ENCODE results near the gene PDGFB. TPM values are rescaled to one million over a fixed set of nuclear protein-coding genes. Genes with fewer than 3 reads are reported as not detected.

Gene PDGFB
- total RNA-seq, 1 experiment from 2014 or later = 13.1 TPM

DNA sequence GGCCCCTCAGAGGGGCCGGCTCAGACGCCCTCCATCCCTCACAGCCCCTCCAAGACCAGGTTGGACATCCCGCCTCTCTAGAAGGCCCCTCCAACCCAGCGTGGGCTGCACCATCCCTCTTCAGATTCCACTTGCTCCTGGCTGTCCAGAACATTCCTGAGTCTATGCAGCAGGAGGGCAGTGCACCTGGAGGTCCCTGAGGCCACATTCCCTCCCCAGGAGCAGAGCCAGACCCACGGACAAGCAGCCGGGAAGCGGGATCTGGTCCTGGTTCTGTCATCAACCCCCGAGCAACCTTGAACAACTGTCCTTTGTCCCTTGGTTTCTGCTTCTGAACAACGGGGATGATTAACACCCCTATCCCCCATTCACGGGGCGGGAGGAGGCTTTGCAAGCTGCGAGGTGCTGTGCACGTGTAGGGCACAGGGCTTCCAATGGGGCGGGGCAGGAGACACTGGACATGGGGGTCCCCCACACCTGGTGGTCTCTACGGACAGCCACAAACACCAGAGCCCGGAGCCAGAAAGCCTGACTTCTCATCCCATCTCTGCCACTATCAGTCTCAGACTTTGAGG is 13.2 kb upstream of the PDGFB start (continued):
- TF ChIP-seq, protein P1, sequence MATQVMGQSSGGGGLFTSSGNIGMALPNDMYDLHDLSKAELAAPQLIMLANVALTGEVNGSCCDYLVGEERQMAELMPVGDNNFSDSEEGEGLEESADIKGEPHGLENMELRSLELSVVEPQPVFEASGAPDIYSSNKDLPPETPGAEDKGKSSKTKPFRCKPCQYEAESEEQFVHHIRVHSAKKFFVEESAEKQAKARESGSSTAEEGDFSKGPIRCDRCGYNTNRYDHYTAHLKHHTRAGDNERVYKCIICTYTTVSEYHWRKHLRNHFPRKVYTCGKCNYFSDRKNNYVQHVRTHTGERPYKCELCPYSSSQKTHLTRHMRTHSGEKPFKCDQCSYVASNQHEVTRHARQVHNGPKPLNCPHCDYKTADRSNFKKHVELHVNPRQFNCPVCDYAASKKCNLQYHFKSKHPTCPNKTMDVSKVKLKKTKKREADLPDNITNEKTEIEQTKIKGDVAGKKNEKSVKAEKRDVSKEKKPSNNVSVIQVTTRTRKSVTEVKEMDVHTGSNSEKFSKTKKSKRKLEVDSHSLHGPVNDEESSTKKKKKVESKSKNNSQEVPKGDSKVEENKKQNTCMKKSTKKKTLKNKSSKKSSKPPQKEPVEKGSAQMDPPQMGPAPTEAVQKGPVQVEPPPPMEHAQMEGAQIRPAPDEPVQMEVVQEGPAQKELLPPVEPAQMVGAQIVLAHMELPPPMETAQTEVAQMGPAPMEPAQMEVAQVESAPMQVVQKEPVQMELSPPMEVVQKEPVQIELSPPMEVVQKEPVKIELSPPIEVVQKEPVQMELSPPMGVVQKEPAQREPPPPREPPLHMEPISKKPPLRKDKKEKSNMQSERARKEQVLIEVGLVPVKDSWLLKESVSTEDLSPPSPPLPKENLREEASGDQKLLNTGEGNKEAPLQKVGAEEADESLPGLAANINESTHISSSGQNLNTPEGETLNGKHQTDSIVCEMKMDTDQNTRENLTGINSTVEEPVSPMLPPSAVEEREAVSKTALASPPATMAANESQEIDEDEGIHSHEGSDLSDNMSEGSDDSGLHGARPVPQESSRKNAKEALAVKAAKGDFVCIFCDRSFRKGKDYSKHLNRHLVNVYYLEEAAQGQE (IDR thresholded peaks at IDR 0.05; ENCODE audit: low read depth) = no peak
- no peak for TF ChIP-seq SRF (IDR thresholded peaks at IDR 0.05; ENCODE audit: low read depth)
- no peak for TF ChIP-seq SP1 (IDR thresholded peaks at IDR 0.05; ENCODE audit: low read depth)
- TF ChIP-seq ZFX (IDR thresholded peaks at IDR 0.05) = no peak

DNA sequence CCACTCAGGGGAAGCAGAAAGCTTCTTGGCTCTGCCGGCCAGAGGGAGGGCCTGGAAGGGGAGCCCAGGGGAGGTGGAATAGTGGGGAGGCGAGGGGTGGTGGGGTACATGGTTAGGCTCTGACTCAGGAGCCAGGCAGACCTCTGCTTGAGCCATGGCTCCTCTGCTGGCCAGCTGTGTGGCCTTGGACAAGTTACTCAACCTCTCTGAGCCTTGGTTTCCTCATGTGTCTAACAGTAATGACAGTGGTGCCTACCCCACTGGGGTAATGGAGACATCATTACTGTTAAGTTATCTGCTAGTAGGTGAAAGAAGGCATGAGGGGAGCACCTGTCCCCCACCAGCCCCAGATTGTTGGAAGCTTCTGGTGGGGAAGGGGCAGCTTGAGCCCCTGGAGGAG is 12.2 kb upstream of the PDGFB start:
- DNase-seq (ENCODE audit: low read depth, low spot score) = no peak
- CTCF ChIA-PET = no interaction called here
- ATAC-seq = no peak
- Histone ChIP-seq H3K27me3 (ENCODE audit: insufficient read depth, low read length) (no peaks in the 10 kb centered on the region), H2AFZ (ENCODE audit: low read depth, low read length, poor library complexity, severe bottlenecking) (no peak overlapping the region), H3K27ac (ENCODE audit: low read depth, low read length) (no peak overlapping the region), H3K9me2 (ENCODE audit: insufficient read depth) (no peaks in the 10 kb centered on the region), H3K36me3 (ENCODE audit: control insufficient read depth in 1 of 2, insufficient read depth in 2 of 2, low read length in 2 of 2) (no peaks in the 10 kb centered on the region), H4K20me1 (ENCODE audit: insufficient read depth) (no peaks in the 10 kb centered on the region), H3K9ac (ENCODE audit: low read length) (no peak overlapping the region), H3K4me3 (replicated peaks in 1 of 2; ENCODE audit: low read depth in 1 of 2, low read length in 2 of 2) (no peak overlapping the region), H3K4me2 (ENCODE audit: low read length) (no peak overlapping the region), H3K79me2 (ENCODE audit: insufficient read depth, low read length) (no peaks in the 10 kb centered on the region), H3K4me1 (ENCODE audit: control insufficient read depth in 1 of 2, insufficient read depth in 2 of 2, low read length in 2 of 2) (peaks cover 34 to 48% of the 10 kb centered on the region in 2 experiments), H3K9me3 (ENCODE audit: control insufficient read depth in 1 of 2, insufficient read depth in 1 of 2, low read depth in 1 of 2, low read length in 2 of 2) (peaks cover 4 to 5% of the 10 kb centered on the region in 2 experiments; a peak in 1 of 4 replicates)
- POLR2A ChIA-PET = no interaction called here
- intact Hi-C loops (cut with micrococcal nuclease) = no loop called here
- no peak for TF ChIP-seq EZH2 (IDR thresholded peaks at IDR 0.05)
- TF ChIP-seq, protein P2, sequence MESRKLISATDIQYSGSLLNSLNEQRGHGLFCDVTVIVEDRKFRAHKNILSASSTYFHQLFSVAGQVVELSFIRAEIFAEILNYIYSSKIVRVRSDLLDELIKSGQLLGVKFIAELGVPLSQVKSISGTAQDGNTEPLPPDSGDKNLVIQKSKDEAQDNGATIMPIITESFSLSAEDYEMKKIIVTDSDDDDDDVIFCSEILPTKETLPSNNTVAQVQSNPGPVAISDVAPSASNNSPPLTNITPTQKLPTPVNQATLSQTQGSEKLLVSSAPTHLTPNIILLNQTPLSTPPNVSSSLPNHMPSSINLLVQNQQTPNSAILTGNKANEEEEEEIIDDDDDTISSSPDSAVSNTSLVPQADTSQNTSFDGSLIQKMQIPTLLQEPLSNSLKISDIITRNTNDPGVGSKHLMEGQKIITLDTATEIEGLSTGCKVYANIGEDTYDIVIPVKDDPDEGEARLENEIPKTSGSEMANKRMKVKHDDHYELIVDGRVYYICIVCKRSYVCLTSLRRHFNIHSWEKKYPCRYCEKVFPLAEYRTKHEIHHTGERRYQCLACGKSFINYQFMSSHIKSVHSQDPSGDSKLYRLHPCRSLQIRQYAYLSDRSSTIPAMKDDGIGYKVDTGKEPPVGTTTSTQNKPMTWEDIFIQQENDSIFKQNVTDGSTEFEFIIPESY (IDR thresholded peaks at IDR 0.05; ENCODE audit: extremely low read depth, insufficient replicate concordance, low read length) = no peak
- BruUV-seq (replicated peaks) = no TSS peak
- RAD21 ChIA-PET (ENCODE audit: low non-redundant PET in 1 of 2, low total read pairs in 2 of 2, uncharacterized antibody in 2 of 2, unreplicated experiment in 2 of 2) = no interaction called here

All from HCT116 (cell line).